Mucosa of stomach (tissue), 1 donor: ENCODE data around the gene CTTN.

Experiments used
- H3K27me3 ChIP-seq: one replicate; pipeline ENCODE4 v1.7.0; 2013; ENCODE audit warnings: mild to moderate bottlenecking, low read length; ENCODE audit not compliant: control insufficient read depth, insufficient read depth
- H3K36me3 ChIP-seq: one replicate; pipeline ENCODE4 v1.7.0; 2013; ENCODE audit warnings: low read length; ENCODE audit not compliant: control insufficient read depth, insufficient read depth
- H3K4me1 ChIP-seq: one replicate; pipeline ENCODE4 v1.7.0; 2013; ENCODE audit warnings: mild to moderate bottlenecking, low read length; ENCODE audit not compliant: control insufficient read depth, insufficient read depth
- H3K4me3 ChIP-seq: one replicate; pipeline ENCODE4 v1.7.0; 2013; ENCODE audit warnings: low read length
- H3K9ac ChIP-seq: one replicate; pipeline ENCODE4 v1.7.0; 2013; ENCODE audit warnings: mild to moderate bottlenecking, low read length, moderate library complexity
- H3K9me3 ChIP-seq: one replicate; pipeline ENCODE4 v1.7.0; 2013; ENCODE audit warnings: mild to moderate bottlenecking, low read length, moderate library complexity; ENCODE audit not compliant: control insufficient read depth
- donor health status: Pancreatic carcinoma.

Gene CTTN

GRCh38 chr11:70364745-70365543, 33.4 kb upstream of the CTTN start:
- no peaks in the 10 kb centered on the region for H3K27me3 ChIP-seq
- no peaks in the 10 kb centered on the region for H3K9me3 ChIP-seq
- no peak overlapping the region for H3K9ac ChIP-seq
- no peaks in the 10 kb centered on the region for H3K36me3 ChIP-seq
- no peak overlapping the region for H3K4me3 ChIP-seq
- H3K4me1 ChIP-seq = no peaks in the 10 kb centered on the region

GRCh38 chr11:70365544-70365927, 32.8 kb upstream of the CTTN start:
- Histone ChIP-seq H3K27me3 (no peaks in the 10 kb centered on the region), H3K36me3 (no peaks in the 10 kb centered on the region), H3K4me3 (no peak overlapping the region), H3K9ac (no peak overlapping the region), H3K4me1 (no peaks in the 10 kb centered on the region), H3K9me3 (no peaks in the 10 kb centered on the region)

- Histone ChIP-seq H3K27me3 (no peaks in the 10 kb centered on the region), H3K36me3 (no peaks in the 10 kb centered on the region), H3K9me3 (no peaks in the 10 kb centered on the region), H3K4me3 (no peak overlapping the region), H3K9ac (no peak overlapping the region), H3K4me1 (no peaks in the 10 kb centered on the region)
These were observed 31.3 kb upstream of the CTTN start for GRCh38 chr11:70367071-70367470.

- Histone ChIP-seq H3K36me3 (no peaks in the 10 kb centered on the region), H3K9me3 (no peaks in the 10 kb centered on the region), H3K9ac (no peak overlapping the region), H3K4me1 (no peaks in the 10 kb centered on the region), H3K27me3 (no peaks in the 10 kb centered on the region), H3K4me3 (no peak overlapping the region)
These were observed 29.4 kb upstream of the CTTN start for GRCh38 chr11:70368961-70369360.

GRCh38 chr11:70371241-70371640, 27.1 kb upstream of the CTTN start:
- Histone ChIP-seq H3K36me3 (no peaks in the 10 kb centered on the region), H3K4me1 (no peaks in the 10 kb centered on the region), H3K9me3 (no peaks in the 10 kb centered on the region), H3K9ac (no peak overlapping the region), H3K27me3 (no peaks in the 10 kb centered on the region), H3K4me3 (no peak overlapping the region)

- Histone ChIP-seq H3K9me3 (no peaks in the 10 kb centered on the region), H3K4me3 (no peak overlapping the region), H3K4me1 (no peaks in the 10 kb centered on the region), H3K27me3 (no peaks in the 10 kb centered on the region), H3K36me3 (no peaks in the 10 kb centered on the region), H3K9ac (no peak overlapping the region)
These were observed 26.3 kb upstream of the CTTN start for GRCh38 chr11:70372076-70372475.

GRCh38 chr11:70376621-70377020, 21.7 kb upstream of the CTTN start:
- no peaks in the 10 kb centered on the region for H3K36me3 ChIP-seq

GRCh38 chr11:70377645-70378044, 20.7 kb upstream of the CTTN start:
- no peak overlapping the region for H3K9ac ChIP-seq
- H3K27me3 ChIP-seq = no peaks in the 10 kb centered on the region
- no peak overlapping the region for H3K4me3 ChIP-seq
- no peaks in the 10 kb centered on the region for H3K4me1 ChIP-seq
- no peaks in the 10 kb centered on the region for H3K9me3 ChIP-seq
- no peaks in the 10 kb centered on the region for H3K36me3 ChIP-seq

More at GRCh38 chr11:70376621-70377020, 21.7 kb upstream of the CTTN start:
- no peak overlapping the region for H3K9ac ChIP-seq
- H3K4me3 ChIP-seq = no peak overlapping the region
- H3K27me3 ChIP-seq = no peaks in the 10 kb centered on the region
- no peaks in the 10 kb centered on the region for H3K9me3 ChIP-seq
- no peaks in the 10 kb centered on the region for H3K4me1 ChIP-seq

- Histone ChIP-seq H3K36me3 (no peaks in the 10 kb centered on the region), H3K4me3 (no peak overlapping the region), H3K9me3 (no peaks in the 10 kb centered on the region), H3K4me1 (no peaks in the 10 kb centered on the region), H3K27me3 (no peaks in the 10 kb centered on the region), H3K9ac (no peak overlapping the region)
These were observed 19.7 kb upstream of the CTTN start for GRCh38 chr11:70378506-70379134.

GRCh38 chr11:70381350-70381749, 17.0 kb upstream of the CTTN start:
- Histone ChIP-seq H3K9me3 (no peaks in the 10 kb centered on the region), H3K27me3 (no peaks in the 10 kb centered on the region), H3K4me3 (no peak overlapping the region), H3K9ac (no peak overlapping the region), H3K36me3 (no peaks in the 10 kb centered on the region), H3K4me1 (no peaks in the 10 kb centered on the region)

- no peaks in the 10 kb centered on the region for H3K9me3 ChIP-seq
- H3K36me3 ChIP-seq = no peaks in the 10 kb centered on the region
- H3K4me1 ChIP-seq = no peaks in the 10 kb centered on the region
- no peak overlapping the region for H3K4me3 ChIP-seq
- H3K27me3 ChIP-seq = no peaks in the 10 kb centered on the region
- H3K9ac ChIP-seq = no peak overlapping the region
These were observed 16.2 kb upstream of the CTTN start for GRCh38 chr11:70381872-70382861.
